NCI-H1417 treated with DMSO at 0.1 percent for 48 hours (cell line): Measurements from ENCODE around the gene TCF19.
"Not testable (repeated sequence)": the region's sequence is repeated elsewhere in the genome, so short reads cannot be mapped to it uniquely, and the experiment has no call there.

ENCODE experiments used
- DNase-seq: peaks from one replicate; lab custom pipeline; 2025; lab: John Stamatoyannopoulos, UW

TCF19 gene

GRCh38 chr6:31162463-31163165, 4.2 kb downstream of the TCF19 start:
- DNase-seq: no peak

GRCh38 chr6:31163922-31164321, 5.5 kb downstream of the TCF19 start:
- DNase-seq: no peak

GRCh38 chr6:31164475-31165063, 6.2 kb downstream of the TCF19 start:
- not testable (repeated sequence) for DNase-seq

- not testable (repeated sequence) for DNase-seq
Observed at GRCh38 chr6:31165064-31165832, 6.9 kb downstream of the TCF19 start.

GRCh38 chr6:31165986-31166385, 7.6 kb downstream of the TCF19 start:
- DNase-seq: no peak

GRCh38 chr6:31168606-31169005, 10.2 kb downstream of the TCF19 start:
- no peak for DNase-seq

GRCh38 chr6:31169123-31169857, 10.9 kb downstream of the TCF19 start:
- no peak for DNase-seq

GRCh38 chr6:31169858-31170599, 11.6 kb downstream of the TCF19 start:
- not testable (repeated sequence) for DNase-seq

- no peak for DNase-seq
Observed at GRCh38 chr6:31170600-31170881, 12.2 kb downstream of the TCF19 start, which contains the start of gene POU5F1. Gene POU5F1 (minus strand): TSS chr6:31170682. CDS start chr6:31170620, 62 bp downstream.

- no peak for DNase-seq
Observed at GRCh38 chr6:31170987-31171671, 12.7 kb downstream of the TCF19 start.

- no peak for DNase-seq
Observed at GRCh38 chr6:31171931-31172905, 13.8 kb downstream of the TCF19 start.

GRCh38 chr6:31172973-31173384, 14.6 kb downstream of the TCF19 start:
- DNase-seq: no peak

- DNase-seq: no peak
Observed at GRCh38 chr6:31173406-31173805, 15.0 kb downstream of the TCF19 start.

- no peak for DNase-seq
Observed at GRCh38 chr6:31174378-31174777, 16.0 kb downstream of the TCF19 start.

GRCh38 chr6:31175971-31176370, 17.6 kb downstream of the TCF19 start:
- DNase-seq: no peak

GRCh38 chr6:31178143-31179041, 20.0 kb downstream of the TCF19 start:
- no peak for DNase-seq

- DNase-seq: no peak
Observed at GRCh38 chr6:31179042-31179386, 20.6 kb downstream of the TCF19 start.

- no peak for DNase-seq
Observed at GRCh38 chr6:31179896-31180295, 21.5 kb downstream of the TCF19 start.

- no peak for DNase-seq
Observed at GRCh38 chr6:31180500-31180899, 22.1 kb downstream of the TCF19 start.
